K562 (cell line): ENCODE measurements around the gene SUMF2. TPM values are rescaled to one million over a fixed set of nuclear protein-coding genes. Genes with fewer than 3 reads are reported as not detected.

Experiments
- ARID3A ChIP-seq: IDR thresholded peaks from 2 replicates; pipeline ENCODE4 v1.6.1; 2012; ENCODE audit warnings: low read depth, low read length, improper control_type of control experiment, borderline replicate concordance
- CREBBP ChIP-seq: IDR thresholded peaks from one replicate; pipeline ENCODE4 v1.6.1; 2012; ENCODE audit warnings: low read depth, mild to moderate bottlenecking, control low read depth, inconsistent platforms, low read length
- DIDO1 ChIP-seq: fragments of 450-650 bp; IDR thresholded peaks from 2 replicates; pipeline ENCODE4 v1.6.1; 2016; ENCODE audit warnings: low read depth, missing biosample characterization, missing genetic modification characterization
- E2F6 ChIP-seq, 2 experiments: IDR thresholded peaks; 2 replicates each; pipeline ENCODE4 v1.6.1; 2011; ENCODE audit warnings: borderline replicate concordance in 1 of 2, control low read depth in 1 of 2, low read depth in 1 of 2, low read length in 1 of 2, mild to moderate bottlenecking in 1 of 2, mixed read lengths in 1 of 2, moderate library complexity in 1 of 2; ENCODE audit not compliant: insufficient read depth in 1 of 2, insufficient read length in 1 of 2, poor library complexity in 1 of 2, severe bottlenecking in 1 of 2; ENCODE audit errors: extremely low read depth in 1 of 2
- EGR1 ChIP-seq: fragments of 450-650 bp; conservative IDR thresholded peaks from 2 replicates; pipeline ENCODE4 v1.6.1; 2017; ENCODE audit warnings: mild to moderate bottlenecking
- FOXA3 ChIP-seq, 2 experiments: fragments of 450-650 bp in 1 of 2; sonication (generic) in 1 of 2; formaldehyde crosslinking; IDR thresholded peaks in 1 of 2; conservative IDR thresholded peaks in 1 of 2; 2 replicates each; pipeline versions ENCODE4 v1.4.0 to v1.8.0; 2020 to 2022; ENCODE audit warnings: mild to moderate bottlenecking in 2 of 2, missing genetic modification reagents in 1 of 2
- FOXP1 ChIP-seq: sonication (generic); formaldehyde crosslinking; IDR thresholded peaks from 2 replicates; pipeline ENCODE4 v1.8.0; 2022; ENCODE audit warnings: mild to moderate bottlenecking, missing genetic modification reagents
- HDAC8 ChIP-seq: fragments of 450-650 bp; IDR thresholded peaks from 2 replicates; pipeline ENCODE4 v1.6.1; 2016; ENCODE audit warnings: mild to moderate bottlenecking, missing genetic modification characterization, moderate library complexity, missing compliant biosample characterization
- JUN ChIP-seq, 2 experiments: sonication (generic) in 1 of 2; formaldehyde crosslinking in 1 of 2; IDR thresholded peaks; 2 replicates each; pipeline versions ENCODE4 v1.6.1 to v1.8.0; 2012 to 2022; ENCODE audit warnings: borderline replicate concordance in 2 of 2, mild to moderate bottlenecking in 2 of 2, improper control_type of control experiment in 1 of 2, low read depth in 1 of 2, low read length in 1 of 2, missing genetic modification reagents in 1 of 2
- RAD21 ChIP-seq, 2 experiments: fragments of 250-450 bp in 1 of 2; fragments of 450-650 bp in 1 of 2; sonication (Bioruptor Pico) in 1 of 2; formaldehyde crosslinking in 1 of 2; IDR thresholded peaks in 1 of 2; conservative IDR thresholded peaks in 1 of 2; 2 replicates each; pipeline versions ENCODE4 v1.4.0 to v1.8.0; 2020 to 2022; ENCODE audit warnings: mild to moderate bottlenecking in 2 of 2, moderate library complexity in 1 of 2
- RREB1 ChIP-seq: fragments of 250-450 bp; sonication (Bioruptor Pico); IDR thresholded peaks from 2 replicates; pipeline ENCODE4 v1.4.0; 2020
- SNIP1 ChIP-seq: fragments of 450-650 bp; IDR thresholded peaks from 2 replicates; pipeline ENCODE4 v1.7.1; 2017; ENCODE audit warnings: low read depth, mild to moderate bottlenecking
- YBX1 ChIP-seq: fragments of 450-650 bp; IDR thresholded peaks from 2 replicates; pipeline ENCODE4 v1.7.1; 2016; ENCODE audit warnings: mild to moderate bottlenecking
- ZFP36 ChIP-seq: fragments of 150-350 bp; IDR thresholded peaks from 2 replicates; pipeline ENCODE4 v1.6.1; 2018; ENCODE audit warnings: low read length, low read depth; ENCODE audit not compliant: partially characterized antibody
- ZNF224 ChIP-seq: sonication (generic); formaldehyde crosslinking; IDR thresholded peaks from 2 replicates; pipeline ENCODE4 v1.8.0; 2022; ENCODE audit warnings: mild to moderate bottlenecking, missing genetic modification reagents
- ZNF780A ChIP-seq: fragments of 250-450 bp; sonication (Bioruptor Pico); IDR thresholded peaks from 2 replicates; pipeline ENCODE4 v1.5.0; 2021; ENCODE audit warnings: mild to moderate bottlenecking
- polyA plus RNA-seq, 8 experiments: library from polyadenylated mRNA; depleted of rRNA in 4 of 8; stranded (reverse) in 5 of 8; unstranded in 3 of 8; fragments of >200 nt; fragmentation: Nextera tagmentation in 2 of 8; fragmentation: Illumina TruSeq in 1 of 8; extraction: Ambion mirVana in 2 of 8; extraction: Trizol in 1 of 8; gene quantifications; 2 replicates each; pipeline versions ENCODE4 v1.2.1 to v1.2.3, GENCODE V29; 2011 to 2014; ENCODE audit warnings: inconsistent platforms in 1 of 8, missing spikeins in 1 of 8
- total RNA-seq, 7 experiments: library from RNA; depleted of rRNA in 6 of 7; stranded (reverse); fragments of >200 nt in 6 of 7; fragmentation: Illumina TruSeq in 2 of 7; extraction: Trizol in 2 of 7; gene quantifications; 2 replicates each; pipeline versions ENCODE4 v1.2.1 to v1.2.3, GENCODE V29; 2011 to 2021; ENCODE audit warnings: low replicate concordance in 1 of 7

Gene SUMF2
- total and polyA plus RNA-seq, 9 of the 15 experiments (the other 6 are each of a cell fraction or from before 2014, with no cell fraction given) = 39.0 to 113 (median 67.7) TPM

GRCh38 chr7:56097700-56098099 is 33.6 kb downstream of the SUMF2 start (continued):
- TF ChIP-seq ARID3A = no peak
- TF ChIP-seq HDAC8 (tag) = no peak
- no peak for TF ChIP-seq ZNF224
- no peak for TF ChIP-seq E2F6 (IDR thresholded peaks at IDR 0.05; ENCODE audit: borderline replicate concordance in 1 of 2, extremely low read depth in 1 of 2, insufficient read depth in 1 of 2, insufficient read length in 1 of 2, low read depth in 1 of 2, low read length in 1 of 2, poor library complexity in 1 of 2, severe bottlenecking in 1 of 2)
- no peak for TF ChIP-seq ZFP36
- TF ChIP-seq JUN (IDR thresholded peaks at IDR 0.05; ENCODE audit: borderline replicate concordance, low read depth, low read length) = no peak
- TF ChIP-seq JUN (CRISPR knock-in tag; IDR thresholded peaks at IDR 0.05; ENCODE audit: borderline replicate concordance) = no peak
- no peak for TF ChIP-seq FOXA3 (CRISPR knock-in tag; conservative IDR thresholded peaks at IDR 0.05 in 1 of 2, IDR thresholded peaks at IDR 0.05 in 1 of 2)
- TF ChIP-seq ZNF780A = no peak
- no peak for TF ChIP-seq RREB1 (CRISPR knock-in tag)
- no peak for TF ChIP-seq SNIP1
- TF ChIP-seq FOXP1 (CRISPR knock-in tag) = no peak
- TF ChIP-seq DIDO1 (tag) = no peak
- no peak for TF ChIP-seq YBX1
- no peak for TF ChIP-seq CREBBP
- peak; percentile 72 for TF ChIP-seq EGR1
- no peak for TF ChIP-seq RAD21 (CRISPR knock-in tag; conservative IDR thresholded peaks at IDR 0.05 in 1 of 2, IDR thresholded peaks at IDR 0.05 in 1 of 2)
